DMS114 treated with DMSO at 0.1 percent for 48 hours (cell line): Measurements from ENCODE around the gene TMEM165.
"Not testable (repeated sequence)": the region's sequence is repeated elsewhere in the genome, so short reads cannot be mapped to it uniquely, and the experiment has no call there.

Source experiments
- DNase-seq: peaks from one replicate; lab custom pipeline; 2025; ENCODE audit not compliant: unreplicated experiment; lab: John Stamatoyannopoulos, UW

The TMEM165 gene

DNA sequence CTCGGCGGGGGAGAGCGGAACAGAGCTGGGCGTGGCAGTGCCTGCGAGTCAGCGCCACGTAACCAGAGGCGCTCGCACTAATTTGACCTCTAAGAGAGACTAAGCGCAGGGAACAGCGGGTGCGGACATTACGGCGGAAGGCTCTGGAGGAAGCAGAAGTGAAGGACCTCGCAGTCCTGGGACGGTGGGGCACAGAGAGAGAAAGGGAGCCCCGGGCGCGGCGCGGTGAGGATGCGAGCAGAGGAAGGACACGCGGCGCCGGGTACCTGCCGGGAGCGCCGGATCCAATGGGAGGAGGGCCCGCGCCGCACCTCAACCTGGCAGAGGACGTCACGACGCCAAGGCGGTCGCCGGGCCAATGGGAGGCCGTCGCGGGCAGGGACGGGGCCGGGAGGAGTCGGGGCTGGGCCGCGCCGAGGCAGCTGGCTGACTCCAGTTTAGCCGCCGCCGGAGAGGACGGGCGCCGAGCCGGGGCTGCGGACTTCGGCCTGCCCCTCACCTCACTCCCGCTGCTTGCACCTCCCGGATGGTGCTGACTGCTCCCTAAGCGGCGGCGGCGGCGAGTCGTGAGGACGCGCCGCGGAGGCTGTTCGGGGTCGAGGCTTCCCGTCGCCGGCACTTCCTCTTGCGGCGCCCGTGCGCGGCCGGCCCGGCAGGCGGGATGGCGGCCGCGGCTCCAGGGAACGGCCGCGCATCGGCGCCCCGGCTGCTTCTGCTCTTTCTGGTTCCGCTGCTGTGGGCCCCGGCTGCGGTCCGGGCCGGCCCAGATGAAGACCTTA lies at the start of gene TMEM165:
TSS of gene TMEM165 (plus strand) at position 429 of the 779 bp plus-strand sequence. CDS start at position 662, 233 bp downstream.
- peak; percentile 65 for DNase-seq

DNA sequence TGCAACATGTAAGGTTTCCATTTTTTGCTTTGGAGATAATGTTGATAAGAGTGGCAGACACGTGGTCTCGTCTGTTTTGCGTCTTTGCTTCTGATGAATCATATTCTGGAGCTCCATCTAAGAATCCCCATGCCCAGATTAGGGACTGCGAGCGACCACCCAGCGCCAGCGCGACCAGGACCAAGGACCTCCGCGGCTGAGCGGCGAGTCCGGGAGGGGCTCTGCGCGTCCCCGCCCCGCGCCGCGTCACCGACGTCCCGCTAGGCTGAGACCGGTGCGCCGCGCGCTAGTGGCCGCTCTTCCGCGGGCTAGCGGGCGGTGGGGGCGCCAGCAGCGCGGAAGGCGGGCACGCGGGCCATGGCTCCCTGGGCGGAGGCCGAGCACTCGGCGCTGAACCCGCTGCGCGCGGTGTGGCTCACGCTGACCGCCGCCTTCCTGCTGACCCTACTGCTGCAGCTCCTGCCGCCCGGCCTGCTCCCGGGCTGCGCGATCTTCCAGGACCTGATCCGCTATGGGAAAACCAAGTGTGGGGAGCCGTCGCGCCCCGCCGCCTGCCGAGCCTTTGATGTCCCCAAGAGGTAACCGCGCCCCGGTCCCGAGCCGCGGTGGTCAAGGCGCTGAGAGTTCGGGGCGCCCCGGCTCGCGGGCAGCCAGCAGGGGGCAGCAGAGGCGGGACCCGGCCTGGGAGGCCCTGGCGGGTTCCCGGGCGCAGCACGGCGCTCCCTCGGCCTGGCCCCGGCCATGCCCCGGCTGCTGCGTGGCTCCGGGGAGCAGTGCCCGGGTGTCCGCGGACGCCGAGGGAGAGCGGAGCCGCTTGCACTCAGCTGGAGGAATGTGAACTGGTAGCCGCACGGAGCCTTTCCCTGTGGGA lies 49.5 kb upstream of the TMEM165 start, which contains the start of gene SRD5A3:
TSS of gene SRD5A3 (plus strand) at position 263 of the 871 bp plus-strand sequence. CDS start at position 358, 95 bp downstream.
- peak; percentile 17 for DNase-seq

DNA sequence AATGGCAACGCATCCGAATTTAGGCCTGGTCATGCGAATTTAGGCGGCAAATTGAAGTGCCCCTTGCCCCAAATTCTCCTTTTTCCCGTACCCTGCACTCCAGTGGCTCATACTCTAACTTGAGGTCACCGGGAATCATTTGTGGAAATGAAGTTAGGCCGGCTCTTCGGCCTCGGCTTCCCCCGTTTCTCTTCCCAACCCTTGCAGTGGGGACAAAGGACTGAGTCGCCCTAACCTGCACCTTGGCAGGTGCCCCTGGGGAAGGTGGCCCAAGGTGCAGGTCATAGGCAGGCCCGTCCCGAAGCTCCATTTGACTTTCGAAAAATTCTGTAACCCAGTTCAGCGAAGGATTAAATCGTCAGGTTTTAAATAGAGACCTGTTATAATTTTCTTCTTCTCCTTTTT lies 48.9 kb upstream of the TMEM165 start:
- no peak for DNase-seq

- DNase-seq: no peak
Measured at GRCh38 chr4:55347610-55348228, 48.0 kb upstream of the TMEM165 start.

DNA sequence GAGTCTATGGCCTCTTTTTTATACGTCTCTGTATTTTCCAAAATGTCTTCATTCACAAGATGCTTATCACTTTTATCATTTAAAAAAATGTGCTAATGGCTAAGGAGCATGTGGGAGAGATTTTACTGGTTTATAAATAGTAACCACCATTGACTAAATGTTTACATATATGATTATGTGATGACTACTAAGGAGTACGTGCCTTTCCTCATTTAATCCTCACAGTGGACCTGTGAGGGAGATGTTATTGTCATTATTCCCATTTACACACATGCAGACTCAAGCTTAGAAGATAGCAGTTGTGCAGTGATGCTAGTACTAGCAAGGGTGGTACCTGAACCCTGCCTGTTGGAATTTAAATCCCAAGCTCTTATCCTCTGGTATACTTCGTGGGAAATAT lies 47.3 kb upstream of the TMEM165 start:
- DNase-seq: no peak

DNA sequence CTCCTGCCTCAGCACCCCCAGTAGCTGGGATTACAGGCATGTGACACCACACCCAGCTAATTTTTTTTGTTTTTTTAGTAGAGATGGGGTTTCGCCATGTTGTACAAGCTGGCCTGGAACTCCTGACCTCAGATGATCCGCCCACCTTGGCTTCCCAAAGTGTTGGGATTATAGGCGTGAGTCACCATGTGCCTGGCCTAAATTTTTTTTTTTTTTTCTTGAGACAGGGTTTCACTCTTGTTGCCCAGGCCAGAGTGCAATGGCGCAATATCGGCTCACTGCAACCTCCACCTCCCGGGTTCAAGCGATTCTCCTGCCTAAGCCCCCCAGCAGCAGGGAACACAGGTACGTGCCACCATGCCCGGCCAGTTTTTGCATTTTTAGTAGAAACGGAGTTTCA lies 44.9 kb upstream of the TMEM165 start:
- DNase-seq: not testable (repeated sequence)

- DNase-seq: no peak
Measured at GRCh38 chr4:55351824-55352223, 43.9 kb upstream of the TMEM165 start.

DNA sequence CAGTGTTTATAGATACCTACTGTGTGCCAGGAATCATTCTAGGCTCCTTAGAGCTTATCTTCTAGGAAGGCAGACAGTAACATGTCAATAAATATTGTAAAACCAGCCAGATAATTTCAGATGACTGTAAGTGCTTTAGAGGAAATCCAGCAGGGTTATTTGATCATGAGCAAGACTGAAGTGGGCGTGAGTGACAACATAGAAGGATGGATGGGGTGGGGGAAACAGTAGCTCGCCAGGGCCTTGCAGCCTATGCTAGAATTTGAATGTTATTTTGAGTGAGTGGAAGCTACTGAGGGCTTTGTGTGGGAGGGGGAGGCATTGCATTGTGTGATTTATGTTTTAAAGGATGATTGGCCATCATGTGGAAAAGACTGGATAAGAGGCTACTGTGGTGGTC lies 43.0 kb upstream of the TMEM165 start:
- no peak for DNase-seq

DNA sequence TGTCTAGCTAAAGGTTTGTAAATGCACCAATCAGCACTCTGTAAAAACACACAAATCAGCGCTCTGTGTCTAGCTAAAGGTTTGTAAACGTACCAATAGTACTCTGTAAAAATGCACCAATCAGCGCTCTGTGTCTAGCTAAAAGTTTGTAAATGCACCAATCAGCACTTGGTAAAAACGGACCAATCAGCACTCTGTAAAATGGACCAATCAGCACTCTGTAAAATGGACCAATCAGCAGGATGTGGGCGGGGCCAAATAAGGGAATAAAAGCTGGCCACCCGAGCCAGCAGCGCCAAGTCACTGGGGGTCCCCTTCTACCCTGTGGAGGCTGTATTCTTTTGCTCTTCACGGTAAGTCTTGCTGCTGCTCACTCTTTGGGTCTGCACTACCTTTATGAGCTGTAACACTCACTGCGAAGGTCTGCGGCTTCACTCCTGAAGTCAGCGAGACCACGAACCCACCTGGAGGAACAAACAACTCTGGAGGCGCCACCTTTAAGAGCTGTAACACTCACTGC lies 42.5 kb upstream of the TMEM165 start:
- DNase-seq: not testable (repeated sequence)

DNA sequence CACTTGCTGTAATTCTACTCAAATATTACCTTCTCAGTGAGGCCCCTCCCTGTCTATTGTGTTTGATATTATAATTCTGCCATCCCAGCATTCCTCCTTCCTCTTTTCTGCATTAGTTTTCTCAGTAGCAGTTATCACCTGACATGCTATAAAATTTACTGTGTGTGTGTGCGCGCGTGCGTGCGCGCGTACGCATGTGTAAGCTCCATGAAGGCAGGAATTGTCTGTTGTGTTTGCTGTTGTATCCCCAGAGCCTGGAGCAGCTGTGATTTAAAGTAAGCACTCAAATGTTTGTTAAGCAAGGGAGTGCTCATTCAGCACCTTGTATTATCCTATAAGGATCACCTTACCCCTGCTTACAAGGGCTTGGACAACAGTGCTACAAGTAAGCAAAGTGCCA lies 41.1 kb upstream of the TMEM165 start:
- no peak for DNase-seq

DNA sequence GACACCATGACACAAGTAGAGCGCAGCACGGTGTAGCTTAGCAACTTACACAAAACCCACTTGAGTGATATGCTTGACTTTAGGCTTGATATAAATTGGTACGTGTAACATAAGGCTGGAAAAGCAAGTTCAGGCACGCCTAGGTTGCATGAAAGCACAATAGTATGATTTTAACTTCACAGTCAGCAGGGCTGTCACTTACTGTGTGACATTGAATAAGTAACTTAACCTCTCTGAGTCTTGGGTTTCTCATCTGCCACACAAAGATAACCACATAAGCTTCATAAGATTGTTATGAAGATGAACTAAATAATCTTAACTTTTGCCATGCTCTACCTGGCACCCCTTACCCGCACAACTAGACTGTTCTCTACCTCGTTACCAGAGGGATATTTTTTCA lies 40.2 kb upstream of the TMEM165 start:
- DNase-seq: no peak

GRCh38 chr4:55356991-55357461 lies 38.7 kb upstream of the TMEM165 start:
- DNase-seq: no peak

DNA sequence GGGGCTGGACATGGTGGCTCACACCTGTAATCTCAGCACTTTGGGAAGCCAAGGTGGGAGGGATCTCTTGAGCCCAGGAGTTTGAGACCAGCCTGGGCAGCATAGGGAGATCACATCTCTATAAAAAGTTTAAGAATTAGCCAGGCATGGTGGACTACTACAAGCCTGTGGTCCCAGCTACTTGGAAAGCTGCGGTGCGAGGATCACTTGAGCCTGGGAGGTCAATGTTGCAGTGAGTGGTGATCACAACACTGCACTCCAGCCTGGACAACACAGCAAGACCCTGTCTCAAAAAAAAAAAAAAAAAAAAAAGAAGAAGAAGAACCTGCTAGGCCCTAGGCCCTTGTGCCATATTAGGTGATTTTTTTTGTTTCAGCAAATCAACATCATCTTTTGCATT lies 37.5 kb upstream of the TMEM165 start:
- no peak for DNase-seq

GRCh38 chr4:55358668-55359067 lies 37.1 kb upstream of the TMEM165 start:
- DNase-seq: no peak

- DNase-seq: no peak
Measured at GRCh38 chr4:55359397-55359916, 36.3 kb upstream of the TMEM165 start.

- DNase-seq: not testable (repeated sequence)
Measured at GRCh38 chr4:55362938-55363337, 32.8 kb upstream of the TMEM165 start.

DNA sequence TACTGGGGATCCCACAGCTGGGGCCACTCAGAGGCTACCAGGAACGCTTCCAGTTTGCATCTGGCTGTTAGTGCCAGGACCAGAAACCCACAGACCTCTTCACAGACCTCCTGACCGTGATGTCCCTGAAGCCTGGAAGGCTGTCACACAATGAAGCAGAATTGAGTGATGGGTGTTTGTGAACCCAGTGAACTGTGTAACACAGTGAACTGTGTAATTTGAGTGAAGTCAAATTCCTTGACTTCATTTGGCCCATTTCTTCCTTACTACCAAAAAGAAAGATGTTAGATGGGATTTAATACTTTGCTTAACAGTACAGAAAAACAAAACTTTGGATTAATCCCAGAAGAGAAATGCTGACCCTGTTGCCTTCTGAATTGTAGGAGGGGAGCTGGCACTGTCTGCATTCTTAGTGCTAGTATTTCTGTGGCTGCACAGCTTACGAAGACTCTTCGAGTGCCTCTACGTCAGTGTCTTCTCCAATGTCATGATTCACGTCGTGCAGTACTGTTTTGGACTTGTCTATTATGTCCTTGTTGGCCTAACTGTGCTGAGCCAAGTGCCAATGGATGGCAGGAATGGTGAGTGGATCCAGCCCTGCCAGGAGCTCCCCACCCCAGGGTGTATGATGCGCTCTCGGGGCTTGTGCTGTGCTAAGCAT lies 31.9 kb upstream of the TMEM165 start:
- DNase-seq: no peak

GRCh38 chr4:55364691-55365344 lies 30.9 kb upstream of the TMEM165 start:
- no peak for DNase-seq

DNA sequence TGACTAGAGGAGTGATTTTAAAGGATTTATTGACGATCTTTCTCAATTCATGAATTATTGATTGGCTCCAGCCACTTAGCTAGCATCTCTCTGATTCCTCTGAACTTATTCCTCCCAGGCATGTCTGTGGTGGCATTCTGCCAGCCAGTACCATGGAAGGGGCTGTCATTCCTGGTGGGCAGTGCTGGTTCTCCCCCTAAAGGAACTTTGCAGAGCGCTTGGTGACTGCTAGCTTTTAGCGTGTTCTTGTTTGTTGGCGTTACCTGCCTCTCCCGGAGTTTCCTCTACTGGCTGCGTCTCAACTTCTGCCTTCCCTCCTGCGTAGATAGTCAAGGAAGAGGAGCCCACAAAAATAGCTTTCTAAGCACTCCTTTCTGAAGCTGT lies 30.4 kb upstream of the TMEM165 start:
- DNase-seq: no peak

GRCh38 chr4:55366621-55367020 lies 29.1 kb upstream of the TMEM165 start:
- no peak for DNase-seq
